ENCODE results near the gene CLPTM1L.

DNA sequence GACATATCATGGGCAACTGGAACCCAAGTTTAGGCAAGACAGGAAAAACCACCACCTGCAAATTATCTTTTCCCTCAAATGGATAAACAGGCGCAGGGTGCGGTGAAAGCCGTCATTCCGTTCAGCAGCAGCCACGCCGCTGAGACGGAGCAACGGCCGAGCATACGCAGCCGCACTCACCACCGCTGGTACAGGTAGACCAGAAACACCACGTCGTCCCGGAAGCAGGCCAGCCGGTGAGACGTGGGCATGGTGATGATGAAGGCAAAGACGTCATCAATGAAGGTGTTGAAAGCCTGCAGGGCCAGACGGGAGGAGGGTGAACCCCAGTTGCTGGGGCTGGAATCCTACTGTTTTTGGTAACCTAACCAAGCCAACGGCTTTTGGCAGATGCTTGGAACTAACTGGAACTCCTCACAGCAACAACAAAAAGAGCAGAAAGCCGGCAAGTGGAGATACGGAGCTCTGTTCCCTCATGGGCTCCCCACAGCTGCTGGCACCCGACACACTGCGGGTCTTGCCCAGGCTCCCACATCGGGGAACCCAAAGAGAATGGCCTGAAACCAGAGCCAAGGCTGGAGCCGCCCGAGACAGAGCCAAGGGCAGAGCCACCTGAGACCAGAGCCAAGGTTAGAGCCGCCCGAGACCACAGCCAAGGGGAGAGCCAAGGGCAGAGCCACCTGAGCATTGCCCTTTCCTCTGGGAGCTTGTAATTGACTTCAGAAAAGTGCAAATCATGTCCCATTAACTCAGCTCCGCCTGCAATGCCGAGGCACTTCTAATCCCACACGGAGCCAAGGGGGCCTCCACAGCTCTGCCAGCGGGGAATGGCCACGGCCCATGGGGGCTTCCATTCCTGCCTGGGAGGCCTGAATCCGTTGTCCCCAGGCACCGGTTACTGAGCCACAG, 24.2 kb downstream of the CLPTM1L start:
- TF ChIP-seq CTCF (conservative IDR thresholded peaks at IDR 0.05): no peak
- TF ChIP-seq ZFX (IDR thresholded peaks at IDR 0.05): no peak

Data from C4-2B (cell line).